Ectodermal cell (in vitro differentiated cells): ENCODE results near the gene CDSN.

Experiments
- H3K27ac ChIP-seq: 2 replicates; pipeline ENCODE4 v1.7.0; 2013; ENCODE audit warnings: mild to moderate bottlenecking, low read depth, low read length; ENCODE audit not compliant: insufficient read depth, poor library complexity, severe bottlenecking
- H3K27me3 ChIP-seq: 2 replicates; pipeline ENCODE4 v1.7.0; 2013; ENCODE audit warnings: mild to moderate bottlenecking, low read length; ENCODE audit not compliant: insufficient read depth, control insufficient read depth, poor library complexity, severe bottlenecking
- H3K36me3 ChIP-seq: one replicate; pipeline ENCODE4 v1.7.0; 2013; ENCODE audit warnings: low read length; ENCODE audit not compliant: control insufficient read depth, insufficient read depth
- H3K4me1 ChIP-seq: one replicate; pipeline ENCODE4 v1.7.0; 2013; ENCODE audit warnings: low read length; ENCODE audit not compliant: control insufficient read depth, insufficient read depth
- H3K4me3 ChIP-seq: 2 replicates; pipeline ENCODE4 v1.7.0; 2013; ENCODE audit warnings: low read depth, low read length, control low read depth; ENCODE audit not compliant: insufficient read depth
- H3K9me3 ChIP-seq: 2 replicates; pipeline ENCODE4 v1.7.0; 2013; ENCODE audit warnings: mild to moderate bottlenecking, low read length, moderate library complexity; ENCODE audit not compliant: control insufficient read depth
- WGBS, 2 experiments: methylation state at CpG; one replicate each; pipeline ENCODE4 v1.1.7; 2013; ENCODE audit warnings: missing lambda C conversion rate in 2 of 2; 5-methylcytosine and 5-hydroxymethylcytosine counted together

The CDSN gene

GRCh38 chr6:31086788-31087440 lies 33.3 kb downstream of the CDSN start:
- WGBS, 2 experiments, result 74 to 79% methylated on average over 7 of the region's 7 CpGs
- no peaks in the 10 kb centered on the region for H3K36me3 ChIP-seq
- H3K4me3 ChIP-seq, result no peak overlapping the region
- no peak overlapping the region for H3K27ac ChIP-seq
- H3K4me1 ChIP-seq, result peaks cover 4% of the 10 kb centered on the region
- H3K9me3 ChIP-seq, result no peaks in the 10 kb centered on the region
- H3K27me3 ChIP-seq, result no peaks in the 10 kb centered on the region

GRCh38 chr6:31083742-31084354 lies 36.4 kb downstream of the CDSN start:
- no peaks in the 10 kb centered on the region for H3K9me3 ChIP-seq
- H3K27ac ChIP-seq, result no peak overlapping the region
- no peak overlapping the region for H3K4me3 ChIP-seq
- 65 to 70% methylated on average over 8 of the region's 8 CpGs for WGBS, 2 experiments
- no peaks in the 10 kb centered on the region for H3K36me3 ChIP-seq
- H3K4me1 ChIP-seq, result peaks cover 9% of the 10 kb centered on the region
- no peaks in the 10 kb centered on the region for H3K27me3 ChIP-seq

GRCh38 chr6:31081872-31082271 lies 38.4 kb downstream of the CDSN start:
- Histone ChIP-seq H3K27me3 (no peaks in the 10 kb centered on the region), H3K4me1 (peaks cover 5% of the 10 kb centered on the region), H3K4me3 (no peak overlapping the region), H3K9me3 (no peaks in the 10 kb centered on the region), H3K27ac (no peak overlapping the region), H3K36me3 (no peaks in the 10 kb centered on the region)
- WGBS, 2 experiments, result 84 to 87% methylated on average over 6 of the region's 6 CpGs

GRCh38 chr6:31079656-31080261 lies 40.5 kb downstream of the CDSN start:
- 42% methylated on average over 22 of the region's 22 CpGs for WGBS, 2 experiments
- H3K36me3 ChIP-seq, result no peaks in the 10 kb centered on the region
- H3K27ac ChIP-seq, result no peak overlapping the region
- no peaks in the 10 kb centered on the region for H3K9me3 ChIP-seq
- H3K4me3 ChIP-seq, result peak overlapping the region; percentile 9
- peaks cover 4% of the 10 kb centered on the region for H3K4me1 ChIP-seq
- no peaks in the 10 kb centered on the region for H3K27me3 ChIP-seq

GRCh38 chr6:31076611-31077010 lies 43.6 kb downstream of the CDSN start:
- peaks cover 4% of the 10 kb centered on the region for H3K4me1 ChIP-seq
- 95 to 100% methylated on average over 4 of the region's 4 CpGs for WGBS, 2 experiments
- no peaks in the 10 kb centered on the region for H3K27me3 ChIP-seq
- no peaks in the 10 kb centered on the region for H3K36me3 ChIP-seq
- no peak overlapping the region for H3K27ac ChIP-seq
- no peak overlapping the region for H3K4me3 ChIP-seq
- no peaks in the 10 kb centered on the region for H3K9me3 ChIP-seq

- H3K4me3 ChIP-seq, result no peak overlapping the region
- no peaks in the 10 kb centered on the region for H3K36me3 ChIP-seq
- no peak overlapping the region for H3K27ac ChIP-seq
- H3K4me1 ChIP-seq, result peaks cover 11% of the 10 kb centered on the region
- H3K9me3 ChIP-seq, result no peaks in the 10 kb centered on the region
- WGBS, 2 experiments, result 100% methylated on average over 1 of the region's 1 CpG
- H3K27me3 ChIP-seq, result no peaks in the 10 kb centered on the region
Measured at GRCh38 chr6:31075528-31075927, 44.7 kb downstream of the CDSN start.

GRCh38 chr6:31074401-31074800 lies 45.8 kb downstream of the CDSN start:
- H3K27ac ChIP-seq, result no peak overlapping the region
- H3K4me1 ChIP-seq, result peaks cover 11% of the 10 kb centered on the region
- H3K27me3 ChIP-seq, result no peaks in the 10 kb centered on the region
- H3K4me3 ChIP-seq, result no peak overlapping the region
- no peaks in the 10 kb centered on the region for H3K36me3 ChIP-seq
- H3K9me3 ChIP-seq, result no peaks in the 10 kb centered on the region
- 77 to 79% methylated on average over 4 of the region's 4 CpGs for WGBS, 2 experiments

GRCh38 chr6:31070711-31071197 lies 49.5 kb downstream of the CDSN start:
- Histone ChIP-seq H3K9me3 (no peaks in the 10 kb centered on the region), H3K36me3 (no peaks in the 10 kb centered on the region), H3K27ac (peak overlapping the region; percentile 80), H3K4me3 (no peak overlapping the region), H3K27me3 (no peaks in the 10 kb centered on the region), H3K4me1 (peaks cover 13% of the 10 kb centered on the region)
- WGBS, 2 experiments, result 5 to 12% methylated on average over 6 of the region's 6 CpGs

- 50 to 55% methylated on average over 11 to 13 of the region's 13 CpGs for WGBS, 2 experiments
- Histone ChIP-seq H3K36me3 (no peaks in the 10 kb centered on the region), H3K4me1 (peaks cover 13% of the 10 kb centered on the region), H3K27ac (no peak overlapping the region), H3K27me3 (no peaks in the 10 kb centered on the region), H3K4me3 (no peak overlapping the region), H3K9me3 (no peaks in the 10 kb centered on the region)
Measured at GRCh38 chr6:31068669-31069340, 51.4 kb downstream of the CDSN start.
